ENCODE results near the gene MSI2. TPM values are rescaled to one million over a fixed set of nuclear protein-coding genes. Genes with fewer than 3 reads are reported as not detected.

Gene MSI2
- total and polyA plus RNA-seq, 2 experiments from 2014 or later, result 18.9 to 41.8 TPM

DNA sequence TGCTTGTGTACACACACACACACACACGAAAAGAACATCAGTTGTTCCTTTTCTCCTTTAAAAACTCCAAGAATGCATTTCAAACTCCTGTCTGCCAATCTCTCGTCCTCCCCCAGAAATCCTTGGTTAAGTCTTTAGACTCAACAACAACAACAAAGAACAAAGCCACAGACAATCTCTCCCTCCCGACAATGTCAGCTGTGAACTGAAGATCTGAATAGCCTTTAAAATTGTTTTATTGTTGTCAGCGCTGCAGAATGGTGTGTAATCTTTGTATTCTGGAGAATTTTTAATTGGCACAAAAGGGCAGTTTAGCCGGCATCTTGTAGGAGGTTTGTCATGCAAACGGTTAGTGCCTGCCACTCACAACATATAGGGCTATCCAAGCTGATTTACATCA, 219.5 kb downstream of the MSI2 start (continued):
- TF ChIP-seq, protein P1, sequence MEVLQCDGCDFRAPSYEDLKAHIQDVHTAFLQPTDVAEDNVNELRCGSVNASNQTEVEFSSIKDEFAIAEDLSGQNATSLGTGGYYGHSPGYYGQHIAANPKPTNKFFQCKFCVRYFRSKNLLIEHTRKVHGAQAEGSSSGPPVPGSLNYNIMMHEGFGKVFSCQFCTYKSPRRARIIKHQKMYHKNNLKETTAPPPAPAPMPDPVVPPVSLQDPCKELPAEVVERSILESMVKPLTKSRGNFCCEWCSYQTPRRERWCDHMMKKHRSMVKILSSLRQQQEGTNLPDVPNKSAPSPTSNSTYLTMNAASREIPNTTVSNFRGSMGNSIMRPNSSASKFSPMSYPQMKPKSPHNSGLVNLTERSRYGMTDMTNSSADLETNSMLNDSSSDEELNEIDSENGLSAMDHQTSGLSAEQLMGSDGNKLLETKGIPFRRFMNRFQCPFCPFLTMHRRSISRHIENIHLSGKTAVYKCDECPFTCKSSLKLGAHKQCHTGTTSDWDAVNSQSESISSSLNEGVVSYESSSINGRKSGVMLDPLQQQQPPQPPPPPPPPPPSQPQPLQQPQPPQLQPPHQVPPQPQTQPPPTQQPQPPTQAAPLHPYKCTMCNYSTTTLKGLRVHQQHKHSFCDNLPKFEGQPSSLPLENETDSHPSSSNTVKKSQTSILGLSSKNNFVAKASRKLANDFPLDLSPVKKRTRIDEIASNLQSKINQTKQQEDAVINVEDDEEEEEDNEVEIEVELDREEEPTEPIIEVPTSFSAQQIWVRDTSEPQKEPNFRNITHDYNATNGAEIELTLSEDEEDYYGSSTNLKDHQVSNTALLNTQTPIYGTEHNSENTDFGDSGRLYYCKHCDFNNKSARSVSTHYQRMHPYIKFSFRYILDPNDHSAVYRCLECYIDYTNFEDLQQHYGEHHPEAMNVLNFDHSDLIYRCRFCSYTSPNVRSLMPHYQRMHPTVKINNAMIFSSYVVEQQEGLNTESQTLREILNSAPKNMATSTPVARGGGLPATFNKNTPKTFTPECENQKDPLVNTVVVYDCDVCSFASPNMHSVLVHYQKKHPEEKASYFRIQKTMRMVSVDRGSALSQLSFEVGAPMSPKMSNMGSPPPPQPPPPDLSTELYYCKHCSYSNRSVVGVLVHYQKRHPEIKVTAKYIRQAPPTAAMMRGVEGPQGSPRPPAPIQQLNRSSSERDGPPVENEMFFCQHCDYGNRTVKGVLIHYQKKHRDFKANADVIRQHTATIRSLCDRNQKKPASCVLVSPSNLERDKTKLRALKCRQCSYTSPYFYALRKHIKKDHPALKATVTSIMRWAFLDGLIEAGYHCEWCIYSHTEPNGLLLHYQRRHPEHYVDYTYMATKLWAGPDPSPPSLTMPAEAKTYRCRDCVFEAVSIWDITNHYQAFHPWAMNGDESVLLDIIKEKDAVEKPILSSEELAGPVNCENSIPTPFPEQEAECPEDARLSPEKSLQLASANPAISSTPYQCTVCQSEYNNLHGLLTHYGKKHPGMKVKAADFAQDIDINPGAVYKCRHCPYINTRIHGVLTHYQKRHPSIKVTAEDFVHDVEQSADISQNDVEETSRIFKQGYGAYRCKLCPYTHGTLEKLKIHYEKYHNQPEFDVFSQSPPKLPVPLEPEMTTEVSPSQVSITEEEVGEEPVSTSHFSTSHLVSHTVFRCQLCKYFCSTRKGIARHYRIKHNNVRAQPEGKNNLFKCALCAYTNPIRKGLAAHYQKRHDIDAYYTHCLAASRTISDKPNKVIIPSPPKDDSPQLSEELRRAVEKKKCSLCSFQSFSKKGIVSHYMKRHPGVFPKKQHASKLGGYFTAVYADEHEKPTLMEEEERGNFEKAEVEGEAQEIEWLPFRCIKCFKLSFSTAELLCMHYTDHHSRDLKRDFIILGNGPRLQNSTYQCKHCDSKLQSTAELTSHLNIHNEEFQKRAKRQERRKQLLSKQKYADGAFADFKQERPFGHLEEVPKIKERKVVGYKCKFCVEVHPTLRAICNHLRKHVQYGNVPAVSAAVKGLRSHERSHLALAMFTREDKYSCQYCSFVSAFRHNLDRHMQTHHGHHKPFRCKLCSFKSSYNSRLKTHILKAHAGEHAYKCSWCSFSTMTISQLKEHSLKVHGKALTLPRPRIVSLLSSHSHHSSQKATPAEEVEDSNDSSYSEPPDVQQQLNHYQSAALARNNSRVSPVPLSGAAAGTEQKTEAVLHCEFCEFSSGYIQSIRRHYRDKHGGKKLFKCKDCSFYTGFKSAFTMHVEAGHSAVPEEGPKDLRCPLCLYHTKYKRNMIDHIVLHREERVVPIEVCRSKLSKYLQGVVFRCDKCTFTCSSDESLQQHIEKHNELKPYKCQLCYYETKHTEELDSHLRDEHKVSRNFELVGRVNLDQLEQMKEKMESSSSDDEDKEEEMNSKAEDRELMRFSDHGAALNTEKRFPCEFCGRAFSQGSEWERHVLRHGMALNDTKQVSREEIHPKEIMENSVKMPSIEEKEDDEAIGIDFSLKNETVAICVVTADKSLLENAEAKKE (CRISPR knock-in tag; IDR thresholded peaks at IDR 0.05), result no peak
- no peak for TF ChIP-seq EZH2phosphoT487 (IDR thresholded peaks at IDR 0.05; ENCODE audit: unreplicated experiment)

DNA sequence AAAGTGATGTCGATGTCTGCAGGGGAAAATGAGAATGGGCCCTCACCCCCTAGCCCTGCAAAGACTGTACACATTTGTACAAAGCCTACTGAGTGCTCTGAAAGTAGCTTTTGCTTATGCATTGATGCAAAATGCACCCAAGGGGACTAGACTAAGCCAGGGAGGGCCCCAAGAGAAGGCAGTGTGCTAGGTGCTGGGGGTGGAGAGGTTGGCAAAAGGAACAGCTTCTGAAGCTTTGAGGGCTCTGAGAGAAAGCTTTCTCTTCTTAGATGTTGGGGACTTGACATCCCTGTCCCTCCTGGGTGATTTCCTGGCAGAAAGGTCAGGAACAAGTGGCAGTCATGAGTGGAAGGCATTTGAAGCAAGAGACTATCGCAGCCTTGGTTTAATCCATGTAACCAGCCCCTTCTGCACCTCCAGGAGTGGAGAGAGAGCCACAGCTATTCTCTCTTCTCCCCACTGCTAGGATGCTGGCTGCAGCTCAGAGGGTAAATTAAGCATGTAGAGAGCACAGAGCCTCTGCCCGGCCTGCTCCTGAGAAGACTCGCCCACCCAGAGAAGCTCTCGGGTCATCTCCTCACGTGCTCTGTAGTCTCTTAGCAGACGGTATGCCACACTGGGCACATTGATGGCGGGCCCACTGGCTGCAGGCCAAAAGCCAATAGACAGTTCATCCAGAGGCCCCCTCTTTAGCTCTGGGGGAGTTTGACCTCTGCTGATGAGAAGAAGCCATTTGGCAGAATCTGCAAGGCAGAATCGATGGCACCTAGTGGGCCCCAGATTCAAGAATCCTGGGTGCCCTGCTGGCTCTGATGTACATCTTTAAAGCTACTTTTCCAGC, 221.4 kb downstream of the MSI2 start:
- Histone ChIP-seq H3K36me3 (ENCODE audit: insufficient read depth) (no peaks in the 10 kb centered on the region), H3K4me1 (ENCODE audit: insufficient read depth) (peaks cover 31% of the 10 kb centered on the region), H3F3A (replicated peaks; ENCODE audit: low read depth) (no peaks in the 10 kb centered on the region), H3K27ac (ENCODE audit: low read depth) (0 out of 2 replicates have a peak overlapping the region, but pooled peaks have one; percentile 55), H3K79me2 (replicated peaks; ENCODE audit: insufficient read depth) (peaks cover 10% of the 10 kb centered on the region), H3K27me3 (ENCODE audit: insufficient read depth) (no peaks in the 10 kb centered on the region), H4K20me1 (replicated peaks; ENCODE audit: insufficient read depth) (peaks cover 4% of the 10 kb centered on the region), H2AFZ (no peak overlapping the region), H3K4me3 (no peak overlapping the region), H3K4me2 (no peak overlapping the region), H3K9me2 (ENCODE audit: insufficient read depth) (no peaks in the 10 kb centered on the region; the same call in 1 of the 2 replicates)
- ATAC-seq, result no peak
- Mint-ChIP-seq H3K27ac (no peak overlapping the region), H3K27me3 (ENCODE audit: insufficient read depth, low read depth, poor library complexity) (peaks cover 10% of the 10 kb centered on the region), H3K9me3 (no peaks in the 10 kb centered on the region), H3K36me3 (ENCODE audit: low read depth) (no peaks in the 10 kb centered on the region), H3K4me3 (no peak overlapping the region), H3K4me1 (peaks cover 52% of the 10 kb centered on the region)
- DNase-seq (ENCODE audit: low spot score), result no peak
- TF ChIP-seq EZH2 (IDR thresholded peaks at IDR 0.05; ENCODE audit: low read depth, unreplicated experiment), result no peak
- TF ChIP-seq CREB1 (CRISPR knock-in tag; IDR thresholded peaks at IDR 0.05; ENCODE audit: low read depth), result no peak
- no peak for TF ChIP-seq ZNF331 (CRISPR knock-in tag; IDR thresholded peaks at IDR 0.05; ENCODE audit: low read depth)
- TF ChIP-seq, protein P2, sequence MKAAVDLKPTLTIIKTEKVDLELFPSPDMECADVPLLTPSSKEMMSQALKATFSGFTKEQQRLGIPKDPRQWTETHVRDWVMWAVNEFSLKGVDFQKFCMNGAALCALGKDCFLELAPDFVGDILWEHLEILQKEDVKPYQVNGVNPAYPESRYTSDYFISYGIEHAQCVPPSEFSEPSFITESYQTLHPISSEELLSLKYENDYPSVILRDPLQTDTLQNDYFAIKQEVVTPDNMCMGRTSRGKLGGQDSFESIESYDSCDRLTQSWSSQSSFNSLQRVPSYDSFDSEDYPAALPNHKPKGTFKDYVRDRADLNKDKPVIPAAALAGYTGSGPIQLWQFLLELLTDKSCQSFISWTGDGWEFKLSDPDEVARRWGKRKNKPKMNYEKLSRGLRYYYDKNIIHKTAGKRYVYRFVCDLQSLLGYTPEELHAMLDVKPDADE (IDR thresholded peaks at IDR 0.05), result no peak
- no peak for TF ChIP-seq POLR2AphosphoS5 (IDR thresholded peaks at IDR 0.05; ENCODE audit: low read depth)
- TF ChIP-seq EZH2phosphoT487 (IDR thresholded peaks at IDR 0.05; ENCODE audit: unreplicated experiment), result no peak
- TF ChIP-seq, protein P1 (CRISPR knock-in tag; IDR thresholded peaks at IDR 0.05), result no peak

Measured in GM23338 (cell line).